ENCODE measurements around the gene ZNF106.
A peak's percentile ranks its signal among the peaks of the same experiment; 100 is the strongest.

ZNF106 gene

DNA sequence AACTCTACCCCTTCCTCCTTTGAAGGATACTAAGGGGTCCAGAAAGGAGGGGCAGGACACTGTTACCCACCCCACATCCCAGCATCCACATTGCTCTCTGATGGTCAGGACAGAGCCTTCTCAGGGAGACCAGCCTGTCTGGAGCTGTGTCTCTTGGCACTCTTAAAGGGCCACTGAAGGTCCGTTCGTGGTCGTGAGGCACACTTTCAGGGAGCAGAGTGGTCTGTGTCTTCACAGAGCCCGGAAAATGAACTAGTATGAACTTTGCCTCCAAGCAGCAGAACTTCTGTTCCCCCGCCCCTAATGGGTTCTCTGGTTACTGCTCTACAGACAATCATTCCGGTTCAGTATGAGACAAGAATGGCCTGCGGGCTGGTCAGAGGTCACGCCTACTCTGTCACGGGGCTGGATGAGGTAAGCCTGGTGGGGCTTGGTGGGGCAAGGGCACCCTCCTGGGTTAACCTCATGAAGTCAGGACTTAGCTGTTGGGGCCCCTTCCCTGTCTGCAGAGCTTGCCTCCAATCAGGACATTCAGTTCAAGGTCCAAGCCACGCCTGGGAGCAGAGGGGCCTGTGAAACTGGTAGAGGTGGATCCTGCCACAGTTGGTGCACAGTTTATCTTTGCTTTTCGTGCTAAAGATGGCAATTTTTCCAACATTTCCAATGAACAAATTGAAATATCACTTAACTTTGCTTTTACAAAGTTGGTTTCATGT, 98.5 kb downstream of the ZNF106 start:
- no peak for DNase-seq (ENCODE audit: low spot score)
- TF ChIP-seq, protein P1, sequence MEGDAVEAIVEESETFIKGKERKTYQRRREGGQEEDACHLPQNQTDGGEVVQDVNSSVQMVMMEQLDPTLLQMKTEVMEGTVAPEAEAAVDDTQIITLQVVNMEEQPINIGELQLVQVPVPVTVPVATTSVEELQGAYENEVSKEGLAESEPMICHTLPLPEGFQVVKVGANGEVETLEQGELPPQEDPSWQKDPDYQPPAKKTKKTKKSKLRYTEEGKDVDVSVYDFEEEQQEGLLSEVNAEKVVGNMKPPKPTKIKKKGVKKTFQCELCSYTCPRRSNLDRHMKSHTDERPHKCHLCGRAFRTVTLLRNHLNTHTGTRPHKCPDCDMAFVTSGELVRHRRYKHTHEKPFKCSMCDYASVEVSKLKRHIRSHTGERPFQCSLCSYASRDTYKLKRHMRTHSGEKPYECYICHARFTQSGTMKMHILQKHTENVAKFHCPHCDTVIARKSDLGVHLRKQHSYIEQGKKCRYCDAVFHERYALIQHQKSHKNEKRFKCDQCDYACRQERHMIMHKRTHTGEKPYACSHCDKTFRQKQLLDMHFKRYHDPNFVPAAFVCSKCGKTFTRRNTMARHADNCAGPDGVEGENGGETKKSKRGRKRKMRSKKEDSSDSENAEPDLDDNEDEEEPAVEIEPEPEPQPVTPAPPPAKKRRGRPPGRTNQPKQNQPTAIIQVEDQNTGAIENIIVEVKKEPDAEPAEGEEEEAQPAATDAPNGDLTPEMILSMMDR (IDR thresholded peaks at IDR 0.05; ENCODE audit: borderline replicate concordance, control extremely low read depth, extremely low read depth, insufficient read depth, missing control alignments): no peak
- in situ Hi-C loops (cut with MboI; ENCODE audit: low sequenced_read_pairs, unreplicated experiment): no loop called here

DNA sequence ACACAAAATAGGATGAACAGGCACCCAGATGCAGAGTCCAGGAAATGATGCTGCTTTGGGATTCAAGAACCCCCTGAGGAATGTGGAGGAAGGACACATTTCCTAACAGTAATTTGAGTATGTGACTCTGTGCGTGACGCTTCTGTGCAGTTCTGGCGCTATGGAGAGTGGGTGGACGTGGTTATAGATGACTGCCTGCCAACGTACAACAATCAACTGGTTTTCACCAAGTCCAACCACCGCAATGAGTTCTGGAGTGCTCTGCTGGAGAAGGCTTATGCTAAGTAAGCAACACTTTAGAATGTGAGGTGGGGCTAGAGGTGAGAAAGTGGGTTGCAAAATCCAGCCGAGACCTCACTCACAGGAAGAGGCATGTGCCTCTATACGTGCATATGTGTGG, 103.3 kb downstream of the ZNF106 start:
- in situ Hi-C loops (cut with MboI; ENCODE audit: low sequenced_read_pairs, unreplicated experiment): no loop called here
- TF ChIP-seq, protein P1 (IDR thresholded peaks at IDR 0.05; ENCODE audit: borderline replicate concordance, control extremely low read depth, extremely low read depth, insufficient read depth, missing control alignments): no peak
- no peak for DNase-seq (ENCODE audit: low spot score)

DNA sequence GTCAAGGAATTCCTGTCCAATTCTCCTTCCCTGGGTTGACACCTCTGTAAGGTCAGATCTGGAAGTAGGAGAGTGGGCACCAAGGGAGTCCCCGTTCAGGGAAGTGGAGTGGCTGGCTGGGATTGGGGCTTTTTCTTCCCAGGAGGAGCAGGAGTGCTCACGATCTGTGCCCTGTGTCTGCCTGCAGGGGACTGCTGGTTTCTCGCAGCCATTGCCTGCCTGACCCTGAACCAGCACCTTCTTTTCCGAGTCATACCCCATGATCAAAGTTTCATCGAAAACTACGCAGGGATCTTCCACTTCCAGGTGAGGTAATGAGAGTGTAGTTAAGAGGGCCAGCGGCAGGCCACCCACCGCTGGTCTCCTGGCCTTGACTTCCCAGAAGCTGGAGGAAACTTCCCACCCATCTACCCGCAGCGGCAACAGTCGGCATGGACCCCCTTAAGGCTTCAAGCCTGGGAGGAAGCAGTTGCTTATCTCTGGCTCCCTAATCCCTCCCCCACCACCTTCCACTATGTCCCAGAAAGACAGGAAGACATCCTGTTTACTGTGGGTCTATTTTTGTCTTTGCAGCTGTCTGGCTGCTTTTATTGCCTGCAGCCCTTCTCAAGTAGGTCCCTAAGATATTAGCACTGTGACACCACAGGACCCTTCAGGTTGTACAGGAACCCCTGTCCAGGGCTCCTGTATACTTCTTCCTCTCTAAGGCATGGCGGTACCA, 104.8 kb downstream of the ZNF106 start:
- in situ Hi-C loops (cut with MboI; ENCODE audit: low sequenced_read_pairs, unreplicated experiment): no loop called here
- no peak for DNase-seq (ENCODE audit: low spot score)
- TF ChIP-seq, protein P1 (IDR thresholded peaks at IDR 0.05; ENCODE audit: borderline replicate concordance, control extremely low read depth, extremely low read depth, insufficient read depth, missing control alignments): no peak

DNA sequence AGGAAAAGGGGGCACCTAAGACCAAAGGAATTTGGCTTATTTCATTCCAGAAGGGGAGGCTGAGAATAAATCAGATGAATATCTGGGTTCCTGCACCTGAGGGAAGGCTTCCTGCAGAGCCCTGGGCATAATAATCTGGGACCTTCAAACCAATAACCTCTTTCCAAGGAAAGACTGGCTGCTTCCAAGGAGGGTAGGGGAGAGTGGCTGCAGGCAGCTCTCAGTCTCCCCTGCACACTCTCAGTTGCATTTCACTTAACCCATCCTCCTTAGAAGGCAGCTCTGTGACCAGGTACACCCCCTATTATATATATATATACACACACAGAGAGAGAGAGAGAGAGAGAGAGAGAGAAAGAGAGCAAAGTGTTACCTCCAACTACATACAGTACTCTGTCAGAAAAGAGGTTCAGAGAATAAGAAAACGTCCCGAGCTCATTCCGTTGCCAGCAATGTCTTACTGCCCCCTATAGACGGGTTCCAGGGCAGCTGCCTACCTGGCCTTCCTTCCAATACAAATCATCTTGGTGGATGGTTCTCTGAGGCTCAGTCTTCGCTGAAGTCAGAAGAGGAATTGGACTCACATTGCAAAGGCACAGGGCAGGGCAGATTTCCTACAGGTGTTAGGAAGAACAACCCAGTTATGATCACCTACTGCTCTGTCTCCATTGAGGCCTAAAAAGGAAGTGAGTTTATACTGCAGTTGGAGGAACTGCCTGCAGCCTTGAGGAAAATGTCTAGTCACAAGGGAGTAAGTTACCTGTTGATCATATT, 105.5 kb downstream of the ZNF106 start:
- in situ Hi-C loops (cut with MboI; ENCODE audit: low sequenced_read_pairs, unreplicated experiment): no loop called here
- TF ChIP-seq, protein P1 (IDR thresholded peaks at IDR 0.05; ENCODE audit: borderline replicate concordance, control extremely low read depth, extremely low read depth, insufficient read depth, missing control alignments): peak; percentile 65
- DNase-seq (ENCODE audit: low spot score): peak; percentile 68

DNA sequence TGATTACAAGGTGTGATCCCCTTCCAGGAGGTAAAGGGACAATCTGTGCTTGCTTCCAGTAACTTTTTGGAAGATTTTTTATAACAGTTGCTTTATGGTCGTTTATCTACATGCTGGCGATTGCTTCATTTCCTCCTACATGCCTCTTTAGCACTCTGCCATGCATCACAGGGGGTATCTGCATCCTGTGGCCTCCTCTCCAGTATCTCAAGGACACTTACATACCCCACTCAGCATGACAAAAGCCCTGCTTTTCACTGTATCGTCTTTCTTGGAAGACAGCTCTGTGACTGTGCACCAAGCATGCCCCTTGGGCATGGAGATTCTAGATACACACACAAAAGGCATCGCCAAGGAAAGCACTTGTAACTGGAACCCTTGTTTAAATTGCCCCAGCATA, 106.3 kb downstream of the ZNF106 start:
- TF ChIP-seq, protein P1 (IDR thresholded peaks at IDR 0.05; ENCODE audit: borderline replicate concordance, control extremely low read depth, extremely low read depth, insufficient read depth, missing control alignments): no peak
- in situ Hi-C loops (cut with MboI; ENCODE audit: low sequenced_read_pairs, unreplicated experiment): no loop called here
- DNase-seq (ENCODE audit: low spot score): no peak

DNA sequence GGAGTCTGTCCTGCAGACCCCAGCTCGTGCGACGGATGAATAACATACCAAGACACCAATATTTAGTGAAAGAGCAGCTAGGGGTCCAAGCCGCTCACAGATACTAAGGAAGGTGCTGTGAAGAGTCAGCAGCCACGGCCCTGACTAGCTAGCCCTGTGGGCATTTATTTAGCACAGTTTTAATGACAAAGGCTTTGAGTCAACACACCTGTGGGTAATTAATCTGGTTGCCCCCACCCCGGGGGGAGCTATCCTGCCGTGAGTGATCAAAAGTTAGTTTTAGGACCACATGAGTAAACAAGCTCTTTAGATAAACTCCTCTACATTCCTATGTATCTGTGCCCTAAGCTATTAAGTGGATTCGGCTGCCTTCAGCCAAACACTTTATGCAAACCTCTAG, 112.9 kb downstream of the ZNF106 start:
- no peak for DNase-seq (ENCODE audit: low spot score)
- in situ Hi-C loops (cut with MboI; ENCODE audit: low sequenced_read_pairs, unreplicated experiment): no loop called here
- TF ChIP-seq, protein P1 (IDR thresholded peaks at IDR 0.05; ENCODE audit: borderline replicate concordance, control extremely low read depth, extremely low read depth, insufficient read depth, missing control alignments): no peak
